ENCODE data around the gene AMPH.
A peak's percentile ranks its signal among the peaks of the same experiment; 100 is the strongest.

AMPH gene

DNA sequence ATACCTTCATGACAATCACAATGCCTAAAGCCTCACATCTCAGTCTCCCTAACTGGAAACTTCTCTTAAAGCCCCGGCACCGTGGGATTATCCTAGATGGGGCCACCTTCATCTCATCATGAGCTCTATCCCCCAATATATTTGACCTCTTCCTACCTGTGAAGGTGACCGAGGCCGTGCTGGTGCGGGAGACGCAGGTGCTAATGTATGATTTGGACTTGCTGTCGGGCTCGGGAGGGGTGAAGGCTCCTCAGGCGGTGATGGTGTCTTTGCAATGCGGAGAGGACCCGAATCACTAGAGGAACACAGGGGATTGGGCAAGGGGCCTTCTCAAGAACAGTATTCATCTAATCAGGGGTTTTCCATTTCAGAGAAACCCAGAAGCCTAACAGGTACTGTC is 168.4 kb downstream of the AMPH start:
- DNase-seq (ENCODE audit: low read depth in 2 of 2), result no peak

DNA sequence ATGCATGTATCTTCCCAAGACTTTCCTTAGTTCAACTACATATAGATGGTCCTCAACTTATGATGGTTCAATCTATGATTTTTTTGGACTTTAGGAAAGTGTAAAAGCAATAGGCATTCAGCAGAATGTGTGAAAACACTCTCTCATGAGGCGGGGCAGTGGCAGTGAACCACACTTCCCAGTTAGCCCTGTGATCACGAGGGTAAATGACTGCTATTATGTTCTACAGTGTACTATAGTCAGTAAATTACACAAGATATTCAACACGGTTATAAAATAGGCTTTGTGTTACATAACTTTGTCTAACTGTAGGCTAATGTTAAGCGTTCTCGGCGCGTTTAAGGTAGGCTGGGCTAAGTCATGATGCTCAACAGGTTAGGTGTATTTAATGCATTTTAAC is 169.3 kb downstream of the AMPH start:
- no peak for DNase-seq (ENCODE audit: low read depth in 2 of 2)

DNA sequence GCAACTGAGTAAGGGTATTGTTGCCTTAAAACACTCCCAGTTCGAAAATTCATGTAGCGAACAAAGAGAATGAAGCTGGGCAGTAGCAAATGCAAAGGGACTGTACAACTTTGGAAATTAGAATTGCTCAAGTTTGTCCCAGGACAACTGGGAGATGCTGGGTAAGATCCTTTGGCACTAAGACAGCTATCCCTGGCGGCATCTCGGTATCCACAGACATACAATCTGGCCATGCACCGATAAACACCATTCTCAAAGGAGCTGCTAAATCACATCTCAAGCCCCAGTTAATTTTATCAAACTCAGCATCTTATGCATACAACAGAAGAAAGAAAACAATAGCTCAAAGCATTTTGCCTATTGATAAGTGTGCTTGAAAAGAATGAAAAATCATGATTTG is 177.3 kb downstream of the AMPH start:
- no peak for DNase-seq (ENCODE audit: low read depth in 2 of 2)

DNA sequence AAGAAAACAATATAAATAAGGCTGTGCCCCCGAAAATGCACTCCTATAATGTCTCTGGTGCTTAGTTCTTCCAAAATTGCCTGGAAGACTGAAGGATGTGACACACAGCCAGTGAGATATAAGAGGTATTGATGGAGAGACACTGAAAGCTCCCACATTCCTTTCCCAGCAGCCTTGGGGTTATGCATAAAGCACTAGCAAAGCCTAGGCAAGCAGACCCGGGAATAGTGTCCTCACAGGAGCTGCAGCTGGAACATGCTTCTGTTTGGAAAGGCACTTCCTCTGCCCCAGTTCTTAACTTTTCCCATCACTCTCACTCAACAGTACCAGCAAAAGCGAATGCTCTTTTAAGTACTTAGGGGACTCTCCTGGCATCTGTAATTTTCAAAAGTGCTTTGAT is 178.0 kb downstream of the AMPH start:
- no peak for DNase-seq (ENCODE audit: low read depth in 2 of 2)

DNA sequence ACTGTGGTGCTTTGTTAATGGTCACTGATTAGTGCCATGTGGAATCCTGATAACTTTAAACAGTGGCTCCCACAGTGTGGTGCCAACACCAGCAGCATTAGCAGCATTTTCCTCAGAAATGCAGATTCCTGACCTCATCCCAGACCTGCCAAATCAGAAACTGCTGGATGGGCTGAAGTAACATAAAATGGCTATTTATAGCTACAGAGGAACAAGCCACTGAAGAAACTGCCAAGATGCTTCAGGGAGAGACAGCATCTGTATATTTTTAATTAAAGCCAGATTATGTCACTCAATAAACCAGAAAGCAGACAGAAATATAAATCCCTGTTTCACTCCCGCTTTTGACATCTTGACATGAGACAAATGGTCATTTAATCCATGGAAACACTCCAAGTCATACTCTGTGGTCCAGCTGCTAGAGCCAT is 178.5 kb downstream of the AMPH start:
- DNase-seq (ENCODE audit: low read depth in 2 of 2), result no peak

GRCh38 chr7:38451840-38452239 is 179.3 kb downstream of the AMPH start:
- no peak for DNase-seq (ENCODE audit: low read depth in 2 of 2)

GRCh38 chr7:38448584-38449234 is 182.5 kb downstream of the AMPH start:
- DNase-seq (ENCODE audit: low read depth in 2 of 2), result no peak

- DNase-seq (ENCODE audit: low read depth in 2 of 2), result no peak
Measured at GRCh38 chr7:38448054-38448453, 183.1 kb downstream of the AMPH start.

DNA sequence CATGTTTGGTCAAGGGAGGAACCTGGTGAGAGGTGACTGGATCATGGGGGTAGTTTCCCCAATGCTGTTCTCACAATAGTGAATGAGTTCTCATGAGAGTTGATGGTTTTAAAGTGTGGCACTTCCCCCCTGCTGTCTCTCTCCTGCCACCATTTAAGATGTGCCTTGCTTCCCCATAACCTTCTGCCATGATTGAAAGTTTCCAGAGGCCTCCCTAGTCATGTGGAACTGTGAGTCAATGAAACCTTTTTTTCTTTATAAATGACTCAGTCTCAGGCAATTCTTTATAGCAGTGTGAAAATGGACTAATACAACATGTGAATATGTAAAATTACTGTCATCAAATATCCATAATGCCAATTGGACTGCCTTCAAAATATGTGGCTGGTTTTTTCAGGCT is 192.2 kb downstream of the AMPH start:
- DNase-seq (ENCODE audit: low read depth in 2 of 2), result no peak

DNA sequence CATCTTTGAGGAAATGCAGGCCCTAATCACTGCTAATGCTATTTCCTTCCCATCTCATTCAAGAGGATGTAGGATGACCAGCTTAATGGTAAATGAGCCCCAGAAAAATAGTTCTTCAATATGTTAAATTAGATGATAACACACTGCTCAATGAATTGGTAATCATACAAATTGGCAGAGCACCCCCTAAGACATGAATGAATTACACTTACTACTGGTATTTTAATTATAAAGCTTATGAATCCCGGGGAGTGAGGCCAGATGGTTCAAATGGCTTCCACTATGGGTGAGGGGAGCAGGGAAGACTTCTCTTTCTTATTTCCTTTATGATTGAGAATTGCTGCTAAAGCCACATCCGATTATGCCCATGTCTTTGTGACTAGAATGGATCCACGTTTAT is 198.5 kb downstream of the AMPH start:
- no peak for DNase-seq (ENCODE audit: low read depth in 2 of 2)

- no peak for DNase-seq (ENCODE audit: low read depth in 2 of 2)
Measured at GRCh38 chr7:38432080-38432479, 199.1 kb downstream of the AMPH start.

GRCh38 chr7:38429057-38429456 is 202.1 kb downstream of the AMPH start:
- DNase-seq (ENCODE audit: low read depth in 2 of 2), result no peak

DNA sequence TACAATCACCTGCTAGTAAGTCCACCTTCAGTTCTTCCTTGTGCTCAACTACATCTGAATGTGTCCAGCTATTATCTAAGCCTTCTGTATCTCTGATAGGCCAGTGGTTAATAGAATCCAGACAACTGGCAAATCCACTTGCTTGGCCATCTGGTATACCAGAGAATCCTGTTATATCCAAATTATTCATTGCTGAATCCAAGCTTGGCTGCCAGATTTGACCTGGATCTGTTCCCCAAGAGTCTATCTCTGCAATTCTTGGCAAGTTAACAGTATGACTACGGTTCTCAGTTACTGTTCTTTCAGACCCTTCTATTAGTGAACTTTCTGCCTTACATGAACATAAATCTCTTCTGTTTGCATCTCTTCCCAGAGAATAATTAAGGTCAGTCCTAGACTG is 203.1 kb downstream of the AMPH start:
- DNase-seq (ENCODE audit: low read depth in 2 of 2), result no peak

DNA sequence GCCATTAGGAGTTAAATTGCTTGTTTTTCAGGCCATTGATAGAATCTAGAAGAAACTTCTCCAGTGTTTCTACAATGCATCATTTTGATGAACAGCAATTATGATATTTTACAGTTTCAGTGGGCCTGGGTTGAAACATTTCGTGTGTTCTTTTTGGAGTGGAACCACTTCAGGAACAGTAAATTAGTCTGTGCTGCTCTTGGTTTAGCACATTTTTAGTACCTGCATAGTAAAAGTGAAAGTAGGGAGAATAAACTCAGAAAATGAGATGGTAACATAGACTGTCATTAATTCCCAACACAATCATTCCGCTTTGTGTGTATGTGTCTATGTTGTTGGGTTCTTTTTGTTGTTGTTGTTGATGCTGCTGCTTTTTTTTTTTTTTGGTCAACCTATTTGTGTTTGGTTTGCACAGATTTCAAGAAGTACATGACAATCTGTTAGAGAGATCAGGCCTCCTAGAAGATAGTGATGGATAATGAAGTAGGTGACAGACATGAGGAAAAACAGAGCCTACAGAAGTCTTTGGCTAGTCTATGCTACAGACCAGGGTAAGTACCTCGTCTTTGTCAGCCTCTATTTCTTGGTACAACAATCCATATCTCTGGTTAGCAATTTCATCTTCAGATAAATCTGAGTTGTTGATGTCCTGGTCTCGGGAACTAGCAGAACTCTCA is 203.8 kb downstream of the AMPH start:
- DNase-seq (ENCODE audit: low read depth in 2 of 2), result no peak

- DNase-seq (ENCODE audit: low read depth in 2 of 2), result no peak
Measured at GRCh38 chr7:38425509-38425908, 205.7 kb downstream of the AMPH start.

DNA sequence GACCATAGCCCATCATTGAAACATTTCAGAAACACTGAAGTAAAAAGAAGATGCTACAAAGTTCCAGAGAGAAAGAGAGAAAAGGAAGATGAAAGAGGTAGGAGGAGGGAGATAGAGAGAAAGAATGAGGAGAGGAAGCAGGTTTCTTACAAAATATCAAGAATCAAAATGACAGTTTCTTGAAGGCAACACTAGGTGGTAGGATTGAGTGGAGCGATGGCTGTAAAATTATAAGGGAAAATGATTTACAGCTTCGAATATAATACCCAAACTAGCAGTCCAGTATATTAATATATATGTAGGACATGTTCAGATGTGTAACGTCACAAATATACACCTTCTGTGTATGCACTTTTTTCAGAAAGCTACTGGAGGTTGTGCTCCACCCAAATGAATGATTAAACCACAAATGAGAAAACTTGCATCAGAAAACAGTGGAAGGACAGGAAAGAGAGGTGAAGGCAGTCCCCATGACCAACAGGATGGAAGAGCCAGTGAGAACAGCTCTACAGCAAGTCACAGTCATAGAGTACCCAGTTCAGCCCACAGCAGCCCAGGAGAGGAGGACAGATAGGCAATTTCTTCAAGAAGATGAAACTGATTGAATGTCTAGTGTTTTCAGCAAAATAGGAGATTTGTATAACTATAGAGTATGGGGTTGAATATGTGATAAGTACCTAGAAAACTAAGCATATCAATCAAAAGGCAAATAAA is 206.3 kb downstream of the AMPH start:
- DNase-seq (ENCODE audit: low read depth in 2 of 2), result no peak

- DNase-seq (ENCODE audit: low read depth in 2 of 2), result no peak
Measured at GRCh38 chr7:38413784-38414183, 217.4 kb downstream of the AMPH start.

GRCh38 chr7:38411404-38411803 is 219.8 kb downstream of the AMPH start:
- no peak for DNase-seq (ENCODE audit: low read depth in 2 of 2)

DNA sequence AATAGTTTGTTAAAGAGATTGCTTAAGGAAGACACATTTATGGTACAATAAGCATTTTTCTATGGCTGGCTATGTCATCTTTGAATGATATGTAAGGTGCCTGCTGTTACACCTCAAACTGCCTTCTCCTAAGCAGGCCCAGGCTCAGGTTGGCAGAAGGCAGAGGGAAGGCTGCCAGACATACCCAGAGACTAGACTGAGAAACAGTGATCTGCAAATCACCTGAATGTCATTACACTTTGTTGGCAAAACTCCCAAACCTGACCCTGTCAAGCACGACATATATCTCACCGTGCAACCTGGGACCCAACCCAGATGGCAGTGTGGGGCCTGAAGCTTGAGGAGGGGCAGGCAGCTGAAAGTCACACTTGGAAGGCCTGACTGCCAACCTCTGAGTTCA is 221.1 kb downstream of the AMPH start:
- DNase-seq (ENCODE audit: low read depth in 2 of 2), result no peak

- no peak for DNase-seq (ENCODE audit: low read depth in 2 of 2)
Measured at GRCh38 chr7:38409531-38409930, 221.6 kb downstream of the AMPH start.

DNA sequence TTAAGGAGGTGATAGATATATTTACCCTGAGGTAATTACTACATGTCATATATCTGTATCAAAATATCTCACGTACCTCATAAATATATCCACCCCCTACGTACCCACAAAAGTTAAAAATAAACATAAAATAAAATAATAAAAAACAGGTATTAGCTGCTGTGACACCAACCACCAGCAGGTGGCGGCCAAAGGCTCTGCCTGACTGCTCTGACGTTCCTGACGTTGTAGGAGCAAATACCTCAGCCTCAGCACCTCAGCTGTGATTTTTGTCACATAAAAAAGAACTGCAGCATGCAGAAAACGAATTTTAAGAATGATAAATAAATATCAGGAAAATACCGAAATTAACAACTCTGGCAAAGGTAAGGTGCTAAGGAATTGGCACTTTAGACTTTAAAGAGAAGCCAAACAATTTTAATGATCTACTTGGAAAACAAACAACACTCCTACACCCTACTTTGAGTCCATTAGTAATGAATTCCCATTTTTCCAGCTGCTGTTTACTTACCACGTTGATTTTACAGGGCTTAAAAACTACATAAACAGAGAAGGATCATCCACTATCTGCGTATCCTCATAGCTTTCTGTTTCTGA is 232.3 kb downstream of the AMPH start:
- peak; percentile 6 to 16 for DNase-seq (ENCODE audit: low read depth in 2 of 2)

DNA sequence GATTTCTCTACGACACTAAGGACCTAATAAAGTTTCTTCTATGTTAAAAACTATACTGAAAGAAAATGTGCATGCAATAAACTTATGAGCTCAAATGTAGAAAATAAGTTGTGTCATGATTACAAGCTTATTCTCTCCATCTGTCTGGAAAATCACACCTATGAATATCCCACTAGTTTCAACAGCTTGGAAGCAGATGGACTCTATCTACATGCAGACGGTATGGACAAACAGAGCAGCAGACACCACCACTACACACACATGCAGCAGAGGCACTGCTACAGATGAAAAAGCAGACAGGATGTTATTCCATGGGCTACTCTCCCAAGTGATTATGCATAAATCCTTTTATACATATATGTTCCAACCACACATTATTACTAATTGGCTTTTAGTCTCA is 234.3 kb downstream of the AMPH start:
- DNase-seq (ENCODE audit: low read depth in 2 of 2), result no peak
